ENCODE results near the gene RIMS4. TPM values are rescaled to one million over a fixed set of nuclear protein-coding genes. Genes with fewer than 3 reads are reported as not detected.

Gene RIMS4
- polyA plus RNA-seq, 1 experiment: not detected

- Histone ChIP-seq H3K9me3 (ENCODE audit: control insufficient read depth, insufficient read depth, low read length) (no peaks in the 10 kb centered on the region; the same call in 1 of the 2 replicates), H3K4me3 (ENCODE audit: low read depth, low read length) (no peak overlapping the region), H3K27me3 (ENCODE audit: control insufficient read depth, insufficient read depth, low read length) (peaks cover 50% of the 10 kb centered on the region), H3K27ac (ENCODE audit: low read depth, low read length) (no peak overlapping the region)
- CTCF ChIA-PET: interaction anchor here (1.6 kb wide), 1 partner anchor 117 kb away, joined by 7 read pairs; no protein-coding TSS in a partner anchor
- 0 out of 2 replicates have a peak, but pooled peaks have one; percentile 3 for TF ChIP-seq CTCF (IDR thresholded peaks at IDR 0.05; ENCODE audit: low read depth, low read length)
- POLR2A ChIA-PET: no interaction called here
- no peak for DNase-seq (ENCODE audit: low read depth, low spot score)
Observed at GRCh38 chr20:44750081-44750805, 60.1 kb downstream of the RIMS4 start.

- DNase-seq (ENCODE audit: low read depth, low spot score): no peak
- POLR2A ChIA-PET: no interaction called here
- Histone ChIP-seq H3K27ac (ENCODE audit: low read depth, low read length) (no peak overlapping the region), H3K27me3 (ENCODE audit: control insufficient read depth, insufficient read depth, low read length) (peaks cover 65% of the 10 kb centered on the region), H3K4me3 (ENCODE audit: low read depth, low read length) (no peak overlapping the region), H3K9me3 (ENCODE audit: control insufficient read depth, insufficient read depth, low read length) (no peaks in the 10 kb centered on the region; the same call in 1 of the 2 replicates)
- no peak; the same call in 1 of the 2 replicates for TF ChIP-seq CTCF (IDR thresholded peaks at IDR 0.05; ENCODE audit: low read depth, low read length)
- CTCF ChIA-PET: interaction anchor here (0.6 to 3.2 kb wide), 41 partner anchors 9 to 1453 kb away, joined by 3 to 86 read pairs (median 4); no protein-coding TSS in a partner anchor
Observed at GRCh38 chr20:44748005-44748370, 62.4 kb downstream of the RIMS4 start.

- TF ChIP-seq CTCF (IDR thresholded peaks at IDR 0.05; ENCODE audit: low read depth, low read length): peak; percentile 73
- Histone ChIP-seq H3K27ac (ENCODE audit: low read depth, low read length) (no peak overlapping the region), H3K9me3 (ENCODE audit: control insufficient read depth, insufficient read depth, low read length) (no peaks in the 10 kb centered on the region; the same call in 1 of the 2 replicates), H3K4me3 (ENCODE audit: low read depth, low read length) (no peak overlapping the region), H3K27me3 (ENCODE audit: control insufficient read depth, insufficient read depth, low read length) (peaks cover 65% of the 10 kb centered on the region)
- DNase-seq (ENCODE audit: low read depth, low spot score): peak; percentile 13
- CTCF ChIA-PET: interaction anchor here (0.6 to 3.2 kb wide), 44 partner anchors 8 to 1453 kb away, joined by 3 to 86 read pairs (median 4); no protein-coding TSS in a partner anchor
- POLR2A ChIA-PET: no interaction called here
Observed at GRCh38 chr20:44747166-44748004, 63.0 kb downstream of the RIMS4 start.

GRCh38 chr20:44746367-44747165 lies 63.8 kb downstream of the RIMS4 start:
- Histone ChIP-seq H3K27ac (ENCODE audit: low read depth, low read length) (no peak overlapping the region), H3K27me3 (ENCODE audit: control insufficient read depth, insufficient read depth, low read length) (peaks cover 66% of the 10 kb centered on the region), H3K9me3 (ENCODE audit: control insufficient read depth, insufficient read depth, low read length) (no peaks in the 10 kb centered on the region; the same call in 1 of the 2 replicates), H3K4me3 (ENCODE audit: low read depth, low read length) (peak overlapping the region; percentile 44)
- ChIA-PET POLR2A (no interaction called here), CTCF (interaction anchor here (0.6 to 3.2 kb wide), 13 partner anchors 8 to 1255 kb away, joined by 4 to 86 read pairs (median 11); no protein-coding TSS in a partner anchor)
- no peak for TF ChIP-seq CTCF (IDR thresholded peaks at IDR 0.05; ENCODE audit: low read depth, low read length)
- DNase-seq (ENCODE audit: low read depth, low spot score): no peak
